HG03103 (cell line): ENCODE measurements around the gene FBN1.

Experiments used
- ATAC-seq: cut with Tn5 transposase; IDR thresholded peaks from one replicate; pipeline ENCODE4 v1.9.1; 2021; ENCODE audit warnings: low read depth; ENCODE audit not compliant: unreplicated experiment

FBN1 gene

DNA sequence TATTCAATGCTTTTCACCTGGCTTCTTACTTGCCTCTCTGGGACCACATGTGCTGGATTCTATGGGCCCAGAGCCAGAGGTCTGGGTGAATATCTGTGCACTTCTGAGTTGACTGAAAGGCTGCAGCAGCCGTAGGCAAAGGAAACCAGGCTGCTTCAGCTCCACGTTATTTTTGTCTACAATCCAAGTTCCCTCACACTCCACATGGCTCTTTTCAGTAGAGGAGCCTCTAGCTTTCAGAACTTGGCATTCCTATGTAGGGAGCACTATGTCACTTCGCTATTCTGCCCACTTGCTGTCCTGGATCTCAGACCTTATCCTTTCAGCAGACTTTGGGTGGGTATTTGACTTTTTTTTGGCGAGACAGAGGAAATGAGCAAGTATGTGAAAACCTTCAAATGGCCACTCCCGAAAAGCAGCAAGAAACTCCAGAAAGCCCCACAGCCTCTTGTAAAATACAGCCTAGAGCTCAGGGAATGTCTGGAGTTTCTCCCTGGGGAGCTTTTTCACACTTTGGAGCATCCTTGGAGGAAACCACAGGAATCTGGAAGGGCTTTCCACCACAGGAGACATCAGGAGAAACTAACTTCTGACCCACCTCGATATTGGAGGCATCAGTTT is 233.4 kb downstream of the FBN1 start:
- ATAC-seq: no peak

DNA sequence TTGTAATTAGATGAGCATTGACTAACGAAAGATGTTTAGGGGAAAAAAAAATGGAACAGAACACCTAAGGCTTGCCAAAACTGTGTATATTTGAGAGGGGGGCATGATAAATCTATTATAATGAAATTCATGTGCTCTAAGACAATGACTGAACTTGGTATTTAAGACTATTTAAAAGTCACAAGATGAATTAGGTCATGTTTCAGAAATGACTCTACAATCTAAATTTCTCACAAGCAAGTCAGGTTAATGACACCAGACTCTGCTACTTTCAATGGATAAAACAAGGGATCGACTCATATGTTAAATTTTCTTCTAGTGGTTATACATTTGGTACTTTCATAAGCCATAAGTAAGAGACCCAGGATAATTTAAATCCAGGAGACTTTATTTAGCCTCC is 235.9 kb downstream of the FBN1 start:
- ATAC-seq: no peak

DNA sequence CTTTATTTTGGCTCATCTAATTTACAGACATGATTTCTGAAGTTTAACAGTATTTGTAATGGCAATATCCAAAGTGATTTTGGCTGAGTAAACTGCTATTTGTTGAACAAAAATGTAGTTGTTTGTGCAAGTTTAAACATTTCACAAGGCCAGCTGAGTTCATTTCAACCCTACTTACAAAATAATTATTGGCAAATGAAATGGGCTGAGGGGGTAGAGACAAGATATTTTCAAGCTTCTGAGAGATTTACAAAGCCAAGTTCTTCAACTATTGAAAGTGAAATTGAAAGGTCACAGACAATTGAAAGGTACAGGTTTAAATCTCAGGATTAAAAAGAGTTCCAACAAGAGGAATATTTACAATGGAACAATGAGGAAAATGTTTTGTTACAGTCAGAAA is 237.2 kb downstream of the FBN1 start:
- no peak for ATAC-seq

- ATAC-seq: no peak
Observed at GRCh38 chr15:48407646-48408045, 237.9 kb downstream of the FBN1 start.

DNA sequence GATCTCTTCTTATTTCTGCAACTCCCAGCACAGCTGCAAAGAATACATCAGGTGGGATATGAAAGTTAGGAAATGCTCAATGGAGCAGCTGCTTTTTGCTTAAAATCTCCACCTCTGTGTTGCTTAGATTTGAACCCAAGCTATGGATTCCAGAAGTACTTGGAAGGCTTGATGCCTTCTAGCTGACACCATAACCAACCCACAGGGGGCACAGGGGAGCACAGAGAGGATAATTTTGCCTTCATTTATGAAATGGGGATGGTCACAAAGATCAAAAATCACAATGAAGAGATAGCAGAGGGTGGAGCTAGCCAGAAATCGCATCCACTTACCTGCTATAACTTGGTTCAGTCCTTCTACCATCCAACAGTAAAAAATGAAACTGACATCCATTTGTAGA is 238.6 kb downstream of the FBN1 start:
- ATAC-seq: no peak

DNA sequence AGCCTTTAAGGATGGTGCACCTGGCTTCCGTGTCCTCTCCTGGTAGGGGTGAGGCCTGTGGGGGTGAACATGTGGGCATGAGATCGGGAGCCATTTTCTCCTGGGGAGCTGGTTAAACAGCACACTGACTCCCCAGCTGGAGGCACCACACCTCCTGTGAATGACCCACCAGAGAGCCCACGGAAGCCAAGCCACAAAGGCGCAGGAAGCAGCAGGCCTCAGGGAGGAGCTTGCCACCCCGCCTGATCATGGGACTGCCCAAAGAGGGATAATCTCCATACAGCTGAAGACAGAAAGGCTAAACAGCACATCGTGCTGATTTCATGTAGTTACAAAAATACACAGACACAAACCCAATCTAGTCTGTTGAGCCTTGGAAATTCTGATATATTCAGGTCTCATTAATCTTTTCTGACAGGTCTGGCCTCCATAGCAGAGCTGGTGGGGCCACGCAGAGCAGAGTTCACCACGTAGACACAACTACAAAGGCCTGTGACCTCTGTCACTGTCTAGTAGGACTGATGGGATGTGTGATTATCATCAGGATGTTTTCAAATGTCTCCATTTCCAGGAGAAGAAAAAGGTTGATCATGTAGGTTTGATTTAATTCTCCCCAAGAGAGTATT is 239.1 kb downstream of the FBN1 start:
- no peak for ATAC-seq

DNA sequence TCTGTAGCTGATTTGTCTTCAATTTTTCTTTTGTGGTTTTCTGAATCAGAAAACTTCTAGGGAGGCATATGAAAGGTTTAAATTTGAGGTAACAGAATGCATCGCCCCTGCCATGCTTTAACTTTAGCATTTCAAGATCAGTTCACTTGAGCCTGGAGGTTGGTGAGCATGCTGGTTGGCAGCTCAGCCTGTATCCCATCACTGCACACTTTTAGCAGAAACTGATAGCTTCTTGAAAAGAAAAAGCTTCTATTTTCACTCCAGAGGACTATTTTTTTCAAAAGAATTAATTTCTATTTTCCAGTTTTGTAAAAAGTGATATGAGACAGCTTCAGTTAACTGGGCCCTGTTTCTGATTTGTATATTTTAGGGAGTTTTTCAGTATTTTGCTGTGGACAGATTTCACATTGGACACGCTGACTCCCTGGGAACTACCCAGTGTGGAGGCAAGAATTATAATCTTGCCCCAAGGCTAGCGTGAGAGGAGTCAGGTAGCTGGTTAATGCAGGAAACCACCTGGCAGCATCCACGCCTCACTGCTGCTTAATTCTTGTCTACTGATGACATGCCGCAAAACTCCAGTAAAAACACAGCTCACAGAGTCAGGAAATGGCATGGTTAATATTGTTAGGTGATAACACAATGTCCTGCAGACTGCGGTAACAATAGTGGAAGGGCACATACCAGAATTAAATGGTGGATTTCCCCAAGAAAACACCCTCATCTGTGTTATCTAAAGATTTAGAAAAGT is 242.9 kb downstream of the FBN1 start:
- no peak for ATAC-seq

GRCh38 chr15:48400086-48400485 is 245.4 kb downstream of the FBN1 start:
- ATAC-seq: no peak

DNA sequence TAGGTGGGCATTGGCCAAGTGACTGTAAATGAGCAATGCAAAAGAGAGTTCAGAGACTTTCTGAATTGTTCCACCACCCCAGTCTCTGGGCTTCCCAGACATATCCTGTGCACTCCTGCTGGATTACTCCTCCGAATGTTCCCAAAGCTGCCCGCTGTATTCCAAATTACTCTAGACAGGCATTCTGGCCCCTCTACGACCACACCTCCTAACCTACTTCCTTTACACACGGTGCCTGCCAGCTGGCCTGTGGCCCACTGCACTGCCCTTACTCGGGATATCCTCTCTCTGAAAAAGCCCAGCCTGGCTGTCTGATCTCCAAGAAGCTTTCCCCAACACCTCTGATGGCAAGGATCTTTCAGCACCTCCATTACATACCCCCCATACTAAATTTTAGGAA is 247.7 kb downstream of the FBN1 start:
- ATAC-seq: no peak

DNA sequence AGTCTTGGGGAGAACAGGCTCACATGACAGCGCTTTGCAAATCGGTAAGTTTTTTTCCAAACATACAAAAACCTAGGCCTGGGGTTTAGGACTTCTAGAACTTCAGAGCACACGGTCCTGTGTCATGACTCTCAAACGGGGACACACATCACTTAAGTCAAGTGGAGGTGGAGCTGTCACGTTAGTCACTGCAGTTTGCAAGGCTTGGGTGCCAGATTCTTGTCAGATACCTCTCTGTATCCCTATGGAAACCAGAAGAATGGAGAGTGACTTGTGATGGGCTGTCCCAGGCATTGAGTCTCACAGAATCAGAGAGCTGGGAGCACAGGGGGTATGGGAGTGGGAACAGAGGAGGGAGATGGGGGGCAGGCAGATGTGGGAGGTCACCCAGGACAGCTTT is 249.5 kb downstream of the FBN1 start:
- no peak for ATAC-seq

- no peak for ATAC-seq
Observed at GRCh38 chr15:48395521-48396011, 249.9 kb downstream of the FBN1 start.

DNA sequence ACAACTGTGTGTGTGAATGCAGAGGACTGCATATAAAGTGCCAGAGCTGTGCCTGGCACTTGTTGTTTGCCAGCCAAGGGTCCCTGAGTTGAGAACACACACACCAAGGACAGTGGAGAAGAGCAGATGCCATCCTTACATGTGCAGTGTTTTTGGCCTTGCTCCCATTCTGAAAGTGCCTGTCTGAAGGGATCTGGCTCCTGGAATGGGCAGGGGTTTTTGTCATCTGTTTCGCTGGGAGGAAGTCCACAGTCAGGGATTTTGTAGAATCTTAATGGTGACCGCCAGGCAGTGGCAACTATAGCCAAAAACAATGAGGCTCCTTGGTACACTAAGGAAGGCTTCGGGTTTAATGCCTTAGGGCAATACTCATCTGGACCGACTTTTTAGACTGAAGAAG is 250.5 kb downstream of the FBN1 start:
- ATAC-seq: no peak

DNA sequence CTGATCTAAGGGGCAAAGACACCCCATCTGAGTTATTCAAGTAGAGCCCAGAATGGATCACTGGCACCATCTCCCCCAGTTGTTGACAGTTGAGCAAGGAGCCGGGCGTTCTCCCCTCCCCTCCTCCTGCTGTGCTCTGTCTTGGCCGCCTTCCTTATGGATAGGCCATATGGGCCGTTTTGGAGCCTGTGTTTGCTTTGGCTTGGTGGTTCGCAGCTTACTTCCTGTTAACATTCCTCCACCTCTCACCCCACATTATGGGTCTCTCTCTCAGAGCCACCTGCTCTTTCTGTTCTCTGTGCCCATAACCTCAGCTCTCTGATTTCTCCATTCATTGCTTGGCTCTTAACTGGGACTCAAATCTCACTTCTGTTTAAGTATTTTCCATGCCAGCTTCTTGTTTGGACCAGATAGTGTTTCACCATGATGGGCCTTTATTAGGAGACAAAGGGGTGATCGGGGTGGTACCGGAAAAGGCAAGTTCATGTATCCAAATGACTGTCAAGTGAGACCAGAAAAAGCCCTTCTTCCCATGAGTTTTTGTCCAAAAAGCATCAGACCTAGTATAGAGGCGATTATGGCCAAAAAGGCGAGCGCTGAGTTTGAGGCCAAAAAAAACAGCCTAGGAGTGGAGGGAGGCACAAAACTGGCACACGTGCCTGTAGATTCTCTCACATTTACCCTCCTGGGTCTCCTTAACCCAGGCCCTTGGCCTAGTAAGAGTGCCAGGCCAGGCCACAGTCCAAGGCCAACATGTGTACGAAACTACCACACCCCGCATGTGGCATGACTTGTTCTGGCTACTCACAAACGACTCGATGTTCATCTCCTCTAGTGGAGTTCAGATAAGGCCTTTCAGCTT is 251.6 kb downstream of the FBN1 start:
- no peak for ATAC-seq

DNA sequence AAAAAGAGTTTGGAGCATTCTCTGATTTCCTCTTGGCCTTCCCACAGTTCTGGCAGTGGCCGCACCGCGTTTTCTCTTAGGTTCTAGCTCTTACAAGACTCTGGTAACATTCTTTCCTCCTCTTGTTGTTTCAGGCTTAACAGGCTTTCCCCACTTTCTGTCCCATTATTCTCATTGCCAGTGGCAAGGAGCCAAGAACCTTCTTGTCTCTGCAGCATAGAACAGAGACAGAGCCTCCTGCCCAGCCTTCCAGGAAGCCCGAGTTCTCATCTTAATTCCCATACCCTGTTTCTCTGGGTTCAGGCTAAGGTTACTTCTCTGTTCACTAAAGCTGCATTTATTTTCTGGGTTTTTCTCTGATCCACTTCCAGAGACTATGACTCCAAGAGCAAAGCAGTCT is 253.2 kb downstream of the FBN1 start:
- ATAC-seq: no peak

DNA sequence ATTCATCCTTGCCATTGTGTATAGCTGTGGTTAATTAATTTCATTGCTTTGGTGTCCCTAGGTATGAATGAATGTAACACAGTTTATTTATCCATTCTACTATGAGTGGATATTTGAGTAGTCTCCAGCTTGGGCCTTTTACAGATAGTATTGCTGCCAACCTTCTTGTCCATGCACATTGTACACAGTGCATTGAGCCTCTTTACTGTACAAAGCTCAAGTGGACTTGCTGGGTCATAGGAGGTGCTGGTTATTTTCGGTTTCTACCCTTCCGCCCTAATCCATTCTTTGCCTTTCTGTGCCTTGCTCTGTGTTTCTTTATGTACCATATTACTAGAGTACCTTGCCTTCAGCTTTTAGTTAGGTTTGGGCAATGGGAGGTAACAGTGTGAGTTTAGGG is 253.6 kb downstream of the FBN1 start:
- ATAC-seq: no peak

- ATAC-seq: no peak
Observed at GRCh38 chr15:48389691-48390143, 255.8 kb downstream of the FBN1 start.

DNA sequence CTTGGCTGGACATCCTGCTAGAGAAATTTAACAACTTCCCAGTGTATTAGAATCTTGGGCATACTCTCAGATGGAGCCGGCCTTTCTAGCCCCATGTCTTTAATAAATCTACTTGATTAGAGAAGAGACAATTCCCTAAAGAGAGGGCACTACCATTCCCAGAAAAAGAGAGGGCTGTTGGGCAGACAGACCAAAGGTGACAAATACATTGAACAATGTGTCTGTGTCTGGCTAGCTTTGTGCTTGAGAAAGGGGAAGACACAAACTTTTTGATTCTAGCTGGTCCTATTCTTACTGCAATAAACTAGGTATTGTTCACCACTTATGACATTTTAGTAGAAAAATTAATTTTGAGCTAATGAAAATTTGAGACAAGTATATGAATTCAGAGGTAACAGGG is 256.6 kb downstream of the FBN1 start:
- ATAC-seq: no peak

GRCh38 chr15:48388016-48388851 is 257.3 kb downstream of the FBN1 start:
- ATAC-seq: no peak

GRCh38 chr15:48385031-48385830 is 260.3 kb downstream of the FBN1 start:
- no peak for ATAC-seq
